Measurements from ENCODE around the gene ADISSP.
"Not testable (repeated sequence)": the region's sequence is repeated elsewhere in the genome, so short reads cannot be mapped to it uniquely, and the experiment has no call there.

Gene ADISSP

DNA sequence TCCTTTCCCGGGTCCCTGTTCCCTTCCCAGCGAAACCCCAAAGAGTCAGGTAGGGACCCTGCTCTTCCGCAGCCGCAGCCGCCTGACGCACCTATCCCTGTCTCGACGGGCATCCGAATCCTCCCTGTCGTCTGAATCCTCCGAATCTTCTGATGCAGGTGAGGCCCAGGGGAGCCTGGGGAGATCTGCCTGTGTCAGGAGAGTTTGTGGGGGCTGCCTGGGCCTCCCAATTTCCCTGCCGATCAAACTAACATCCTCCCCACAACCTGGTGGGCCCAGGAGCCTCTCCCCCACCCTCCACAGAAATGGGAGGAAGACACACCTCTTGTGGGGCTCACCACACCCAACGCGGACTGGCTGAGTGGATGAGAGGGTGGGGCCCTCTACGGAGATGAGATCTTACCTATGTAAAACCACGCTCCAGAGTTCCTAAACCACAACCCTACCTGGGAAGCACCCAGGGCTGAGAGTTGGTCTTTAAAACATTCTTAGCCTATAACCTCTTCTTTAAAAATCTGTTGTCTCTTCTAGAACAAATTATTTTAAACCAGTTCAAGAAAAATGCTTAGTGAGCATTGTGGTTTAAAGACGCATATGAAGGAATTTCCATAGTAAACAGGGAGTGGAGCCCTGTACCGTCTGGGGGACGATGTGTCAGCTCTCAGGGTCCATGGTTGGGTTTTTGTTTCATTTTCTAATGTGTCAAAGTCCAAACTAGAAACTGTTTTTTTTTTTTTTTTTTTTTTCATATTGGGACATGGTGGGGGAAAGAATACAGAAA is 30.2 kb upstream of the ADISSP start:
- no peak for DNase-seq (ENCODE audit: low read depth)

DNA sequence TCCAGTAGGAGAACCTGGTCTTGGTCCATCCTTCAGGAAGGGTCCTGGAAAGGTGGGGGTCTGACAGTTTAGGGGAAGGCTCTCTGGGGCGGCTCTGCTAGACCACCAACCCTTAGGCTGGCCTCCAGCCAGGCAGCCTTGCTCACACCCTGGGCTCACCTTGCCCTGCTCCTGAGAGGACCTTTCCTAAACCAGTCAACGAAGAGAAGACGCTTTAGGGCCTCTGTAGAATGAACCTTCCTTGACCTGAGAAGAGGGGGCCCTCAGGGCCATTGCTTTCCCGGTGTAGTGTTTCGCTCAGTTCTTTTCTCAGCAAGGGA is 29.6 kb upstream of the ADISSP start:
- no peak for DNase-seq (ENCODE audit: low read depth)

DNA sequence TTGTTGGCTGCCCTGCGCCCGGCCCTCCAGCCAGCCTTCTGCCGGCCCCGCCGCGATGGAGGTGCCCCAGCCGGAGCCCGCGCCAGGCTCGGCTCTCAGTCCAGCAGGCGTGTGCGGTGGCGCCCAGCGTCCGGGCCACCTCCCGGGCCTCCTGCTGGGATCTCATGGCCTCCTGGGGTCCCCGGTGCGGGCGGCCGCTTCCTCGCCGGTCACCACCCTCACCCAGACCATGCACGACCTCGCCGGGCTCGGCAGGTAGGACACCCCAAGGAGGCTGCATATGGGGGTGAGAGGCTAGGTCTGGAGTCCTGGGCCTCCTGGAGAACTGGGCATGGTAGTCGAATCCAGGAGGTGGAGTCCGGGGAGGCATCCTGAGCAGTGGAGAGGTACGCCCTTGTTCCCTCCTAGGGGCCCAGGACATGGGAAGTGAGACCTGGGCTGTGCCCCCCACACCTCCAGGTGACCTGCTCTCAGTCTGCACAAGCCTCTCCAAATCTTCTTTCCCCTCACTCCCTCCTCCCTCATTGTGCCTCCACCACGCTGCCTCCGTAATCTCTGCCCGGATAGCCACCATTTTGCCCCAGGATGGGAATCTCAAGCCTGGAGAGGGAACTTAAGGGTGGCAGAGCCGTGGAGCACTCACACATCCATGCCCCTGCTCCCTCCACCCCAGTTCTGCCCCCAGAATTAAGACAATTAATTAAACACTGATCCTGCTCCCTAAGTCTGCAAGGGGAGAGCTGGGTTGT is 29.1 kb upstream of the ADISSP start:
- no peak for DNase-seq (ENCODE audit: low read depth)

DNA sequence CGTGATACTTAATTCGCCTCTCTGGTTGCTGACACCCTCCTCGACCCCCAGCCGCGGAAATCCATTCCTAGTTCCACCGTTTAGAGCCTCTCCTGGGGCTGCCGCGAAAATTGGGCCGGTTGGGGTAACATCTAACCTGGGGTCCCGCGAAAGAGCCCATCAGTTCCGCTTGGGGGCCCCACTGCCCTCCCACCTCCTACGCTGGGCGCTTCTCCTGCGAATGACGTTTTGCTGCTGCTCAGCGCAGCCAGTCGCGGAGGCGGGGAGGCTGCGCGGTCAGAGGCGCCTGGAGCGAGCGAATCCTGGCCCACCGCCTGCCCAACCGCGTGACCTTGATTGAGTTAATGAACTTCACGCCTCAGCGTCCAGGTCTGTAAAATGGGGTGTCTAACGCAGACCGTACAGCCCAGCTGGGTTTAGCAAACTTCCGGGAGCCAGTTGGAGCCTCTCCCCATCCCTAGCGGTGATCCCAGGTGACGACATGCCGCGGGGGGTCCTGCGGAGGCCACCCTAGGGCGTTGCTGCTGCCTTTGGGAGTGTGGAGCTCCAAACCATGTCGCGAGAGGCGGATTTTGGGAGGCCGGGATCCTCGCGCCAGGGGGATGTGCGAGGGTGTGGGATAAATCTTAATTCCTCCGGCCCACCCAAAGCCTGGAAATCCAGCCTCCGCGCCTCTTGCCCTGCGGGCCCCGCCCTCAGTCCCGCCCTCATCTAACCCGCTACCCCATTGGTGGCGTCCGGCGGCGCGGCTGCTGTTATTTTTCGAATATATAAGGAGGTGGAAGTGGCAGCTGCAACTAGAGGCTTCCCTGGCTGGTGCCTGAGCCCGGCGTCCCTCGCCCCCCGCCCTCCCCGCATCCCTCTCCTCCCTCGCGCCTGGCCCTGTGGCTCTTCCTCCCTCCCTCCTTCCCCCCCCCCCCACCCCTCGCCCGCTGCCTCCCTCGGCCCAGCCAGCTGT is 28.2 kb upstream of the ADISSP start, which contains the start of gene CDC25B:
TSS of gene CDC25B (plus strand) at position 800 of the 958 bp plus-strand sequence. CDS start 222 bp downstream, outside the sequence.
- DNase-seq (ENCODE audit: low read depth) = peak; percentile 84

DNA sequence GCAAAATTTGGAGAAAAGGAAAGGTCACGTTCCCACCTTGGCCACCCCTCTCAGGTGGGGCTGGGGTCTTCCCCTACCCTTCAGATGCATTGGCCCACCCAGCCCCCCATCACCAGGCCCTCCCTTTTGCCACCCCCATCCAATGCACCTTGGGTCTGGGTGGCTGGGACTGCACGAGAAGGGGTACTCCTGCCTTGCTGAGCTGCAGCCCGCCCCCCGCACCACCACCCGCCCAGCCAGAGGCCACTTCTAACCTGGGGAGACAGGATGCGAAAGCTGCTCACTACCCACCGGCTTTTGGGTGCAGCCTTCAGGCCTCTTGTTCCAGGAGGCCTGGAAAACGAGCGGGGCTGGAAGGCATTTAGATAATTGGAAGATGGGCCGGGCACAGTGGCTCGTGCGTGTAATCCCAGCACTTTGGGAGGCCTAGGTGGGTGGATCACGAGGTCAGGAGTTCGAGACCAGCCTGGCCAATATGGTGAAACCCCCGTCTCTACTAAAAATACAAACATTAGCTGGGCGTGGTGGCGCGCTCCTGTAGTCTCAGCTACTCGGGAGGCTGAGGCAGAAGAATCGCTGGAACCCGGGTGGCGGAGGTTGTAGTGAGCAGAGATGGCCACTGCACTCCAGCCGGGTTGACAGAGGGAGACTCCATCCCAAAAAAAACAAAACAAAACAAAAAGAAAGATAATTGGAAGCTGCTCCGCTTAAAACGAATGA is 27.3 kb upstream of the ADISSP start:
- no peak for DNase-seq (ENCODE audit: low read depth)

DNA sequence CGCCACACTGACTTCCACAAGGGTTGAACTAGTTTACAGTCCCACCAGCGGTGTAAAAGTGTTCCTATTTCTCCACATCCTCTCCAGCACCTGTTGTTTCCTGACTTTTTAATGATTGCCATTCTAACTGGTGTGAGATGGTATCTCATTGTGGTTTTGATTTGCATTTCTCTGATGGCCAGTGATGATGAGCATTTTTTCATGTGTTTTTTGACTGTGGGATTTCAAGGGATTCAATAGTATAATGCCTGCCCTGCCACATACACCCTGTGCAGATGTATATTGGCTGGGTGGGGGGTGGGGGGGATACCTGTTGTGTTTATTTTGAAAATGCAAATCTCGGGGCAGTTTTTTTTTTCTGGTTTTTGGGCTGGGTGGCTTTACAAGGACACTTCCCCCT is 26.6 kb upstream of the ADISSP start:
- not testable (repeated sequence) for DNase-seq (ENCODE audit: low read depth)

DNA sequence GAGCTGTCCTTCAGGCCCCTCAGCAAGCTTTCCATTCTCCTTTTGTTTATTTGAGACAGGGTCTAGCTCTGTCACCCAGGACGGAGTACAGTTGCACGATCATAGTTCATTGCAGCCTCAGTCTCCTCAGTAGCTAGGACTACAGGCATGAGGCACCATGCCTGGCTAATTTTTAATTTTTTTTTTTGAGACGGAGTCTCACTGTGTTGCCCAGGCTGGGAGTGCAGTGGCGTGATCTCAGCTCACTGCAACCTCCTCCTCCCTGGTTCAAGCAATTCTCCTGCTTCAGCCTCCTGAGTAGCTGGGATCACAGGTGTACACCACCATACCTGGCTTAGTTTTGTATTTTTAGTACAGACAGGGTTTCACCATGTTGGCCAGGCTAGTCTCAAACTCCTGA is 21.6 kb upstream of the ADISSP start:
- not testable (repeated sequence) for DNase-seq (ENCODE audit: low read depth)

DNA sequence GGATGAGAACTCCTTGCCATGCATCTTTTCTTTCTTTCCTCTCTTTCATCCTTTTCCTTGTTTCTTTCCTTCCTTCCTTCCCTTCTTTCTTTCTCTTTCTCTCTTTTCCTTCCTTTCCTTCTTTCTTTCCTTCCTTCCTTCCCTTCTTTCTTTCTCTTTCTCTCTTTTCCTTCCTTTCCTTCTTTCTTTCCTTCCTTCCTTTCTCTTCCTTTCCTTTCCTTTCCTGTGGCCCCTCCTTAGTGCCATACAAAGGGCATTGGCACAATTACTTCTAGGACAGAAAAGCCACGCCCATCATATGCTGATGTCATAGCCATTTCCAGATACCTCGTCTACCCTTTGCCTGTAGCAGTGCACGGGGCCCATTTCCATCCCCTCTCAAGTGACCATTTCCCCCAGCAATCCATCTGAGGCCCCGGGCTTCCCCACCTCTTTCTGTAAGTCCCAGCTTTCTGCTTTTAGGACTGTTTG is 21.2 kb upstream of the ADISSP start:
- DNase-seq (ENCODE audit: low read depth) = no peak

DNA sequence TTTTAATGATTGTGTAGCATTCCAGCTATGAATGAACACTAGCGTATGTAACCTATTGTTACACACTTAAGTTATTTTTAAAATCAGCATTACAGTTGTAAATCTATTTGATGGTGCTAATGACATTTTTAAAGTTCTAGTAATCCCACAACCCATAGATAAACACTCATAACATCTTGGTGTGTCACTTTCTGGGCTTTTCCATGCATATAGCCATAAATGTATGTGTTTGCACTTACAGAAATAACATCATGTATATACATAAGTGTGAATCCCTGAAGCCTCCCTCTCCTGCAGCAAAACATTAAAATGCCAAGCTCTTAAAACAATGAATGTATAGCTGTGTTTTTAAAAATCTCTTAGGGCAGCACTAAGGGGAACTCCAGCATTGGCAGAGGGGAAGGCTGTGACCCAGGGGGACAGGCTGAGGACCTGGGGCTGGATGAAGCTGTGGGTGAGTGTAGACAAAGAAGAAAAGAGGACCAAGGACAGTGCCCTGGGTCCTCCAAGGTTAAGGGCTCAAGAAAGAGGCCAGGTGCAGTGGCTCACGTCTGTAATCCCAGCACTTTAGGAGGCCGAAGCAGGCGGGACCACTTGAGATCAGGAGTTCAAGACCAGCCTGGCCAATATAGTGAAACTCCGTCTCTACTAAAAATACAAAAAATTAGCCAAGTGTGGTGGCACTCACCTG is 19.9 kb upstream of the ADISSP start:
- no peak for DNase-seq (ENCODE audit: low read depth)

DNA sequence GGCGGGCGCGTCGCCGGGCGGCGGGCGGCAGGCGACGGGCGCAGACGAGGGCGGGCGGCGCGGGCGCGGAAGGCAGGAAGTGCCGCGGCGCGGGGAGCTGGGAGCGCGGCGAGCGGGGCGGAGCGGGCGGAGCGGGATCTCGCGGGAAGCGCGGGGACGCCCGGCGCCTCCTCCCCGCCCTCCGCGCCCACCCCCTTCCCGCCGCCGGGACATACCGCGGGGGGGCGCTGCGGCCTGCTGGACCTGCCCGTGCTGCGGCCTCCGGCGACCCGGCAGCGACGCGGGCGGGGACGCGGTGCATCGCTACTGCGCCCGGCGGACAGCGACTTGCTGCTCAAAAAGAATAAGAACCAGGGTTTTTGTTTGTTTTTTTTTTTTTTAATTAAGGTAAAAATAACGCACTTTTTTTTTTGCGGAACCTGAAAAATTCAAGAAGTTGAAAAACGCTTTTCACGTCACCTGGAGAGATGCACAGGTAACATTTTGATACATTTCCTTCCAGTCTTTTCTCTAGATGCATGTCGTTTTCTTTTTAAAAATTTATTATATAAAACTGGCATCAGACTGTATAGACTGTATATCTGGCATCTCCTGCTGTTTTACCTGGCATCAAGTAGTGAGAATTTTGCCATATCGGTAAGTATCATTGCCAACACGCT is 19.2 kb upstream of the ADISSP start, which contains the start of gene CENPB:
TSS of gene CENPB (minus strand) at position 76 of the 659 bp plus-strand sequence. CDS start 257 bp downstream, outside the sequence.
- DNase-seq (ENCODE audit: low read depth) = peak; percentile 88

DNA sequence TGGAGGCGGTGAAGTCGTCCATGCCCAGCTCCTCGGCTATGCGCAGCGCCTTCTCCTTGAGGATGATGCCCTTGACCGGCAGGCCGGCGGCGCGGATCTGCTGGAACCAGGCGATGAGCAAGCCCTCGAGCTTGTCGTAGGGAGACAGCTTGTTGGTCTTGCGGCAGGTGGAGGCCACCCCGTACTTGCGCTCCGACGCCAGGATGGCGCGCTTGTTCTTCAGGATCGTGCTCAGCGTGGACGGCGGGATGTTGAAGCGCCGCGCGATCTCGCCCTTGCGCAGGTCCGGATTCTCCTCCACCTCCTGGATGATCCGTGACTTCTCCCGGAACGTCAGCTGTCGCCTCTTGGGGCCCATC is 18.6 kb upstream of the ADISSP start:
- no peak for DNase-seq (ENCODE audit: low read depth)

DNA sequence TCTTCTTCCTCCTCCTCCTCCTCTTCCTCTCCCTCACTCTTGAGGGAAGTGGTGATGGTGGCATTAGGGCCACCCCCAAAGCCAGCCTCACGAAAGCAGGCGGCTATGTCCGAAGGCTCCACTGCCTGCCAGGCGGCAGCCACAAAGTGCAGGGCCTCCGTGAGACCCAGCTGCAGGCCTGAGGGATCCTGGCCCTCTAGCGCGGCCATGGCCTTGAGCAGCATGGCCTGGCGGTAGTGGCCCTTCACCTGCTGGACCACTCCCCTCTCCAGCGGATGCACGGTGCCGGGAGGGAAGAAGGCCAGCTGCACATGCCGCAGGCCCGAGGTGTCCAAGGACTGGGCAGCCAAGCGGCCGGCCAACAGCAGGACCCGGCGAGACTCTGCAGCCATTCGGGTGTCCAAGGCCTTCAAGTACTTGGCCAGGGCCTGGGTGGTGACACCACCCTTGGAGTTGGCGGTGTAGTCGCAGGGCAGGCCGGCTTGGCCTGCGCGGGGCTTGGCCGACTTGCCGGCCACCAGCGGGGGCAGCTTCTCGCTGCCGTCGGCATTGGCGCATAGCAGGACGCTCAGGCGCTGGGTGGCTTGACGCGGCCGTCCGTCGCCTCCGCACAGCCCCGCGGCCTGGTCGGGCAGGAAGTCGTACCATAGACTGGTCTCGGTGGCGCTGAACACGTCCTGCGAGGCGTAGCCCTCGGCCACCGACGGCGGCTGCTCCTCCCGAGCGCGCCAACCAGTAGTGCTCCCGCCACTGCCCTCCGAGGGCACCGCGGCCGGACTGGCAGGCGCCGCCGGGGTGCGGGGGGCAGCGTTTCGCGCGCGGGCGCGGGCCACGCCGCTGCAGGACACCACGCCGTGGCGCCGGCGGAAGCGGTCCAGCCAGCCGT is 17.9 kb upstream of the ADISSP start:
- DNase-seq (ENCODE audit: low read depth) = no peak

DNA sequence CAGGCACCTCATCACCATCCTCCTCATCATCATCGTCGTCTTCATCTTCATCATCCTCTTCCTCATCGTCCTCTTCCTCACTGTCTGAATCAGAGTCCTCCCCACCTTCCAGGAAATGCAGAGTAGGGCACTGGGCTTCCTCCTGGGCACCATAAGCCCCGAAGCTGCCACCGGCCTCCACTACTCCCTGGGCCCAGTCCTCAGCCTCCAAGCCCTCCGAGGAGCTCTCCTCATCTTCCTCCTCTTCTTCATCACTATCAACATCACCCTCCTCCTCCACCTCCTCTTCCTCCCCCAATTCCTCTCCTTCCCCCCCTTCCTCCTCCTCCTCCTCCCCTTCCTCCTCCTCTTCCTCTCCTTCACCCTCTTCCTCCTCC is 17.3 kb upstream of the ADISSP start:
- DNase-seq (ENCODE audit: low read depth) = no peak

DNA sequence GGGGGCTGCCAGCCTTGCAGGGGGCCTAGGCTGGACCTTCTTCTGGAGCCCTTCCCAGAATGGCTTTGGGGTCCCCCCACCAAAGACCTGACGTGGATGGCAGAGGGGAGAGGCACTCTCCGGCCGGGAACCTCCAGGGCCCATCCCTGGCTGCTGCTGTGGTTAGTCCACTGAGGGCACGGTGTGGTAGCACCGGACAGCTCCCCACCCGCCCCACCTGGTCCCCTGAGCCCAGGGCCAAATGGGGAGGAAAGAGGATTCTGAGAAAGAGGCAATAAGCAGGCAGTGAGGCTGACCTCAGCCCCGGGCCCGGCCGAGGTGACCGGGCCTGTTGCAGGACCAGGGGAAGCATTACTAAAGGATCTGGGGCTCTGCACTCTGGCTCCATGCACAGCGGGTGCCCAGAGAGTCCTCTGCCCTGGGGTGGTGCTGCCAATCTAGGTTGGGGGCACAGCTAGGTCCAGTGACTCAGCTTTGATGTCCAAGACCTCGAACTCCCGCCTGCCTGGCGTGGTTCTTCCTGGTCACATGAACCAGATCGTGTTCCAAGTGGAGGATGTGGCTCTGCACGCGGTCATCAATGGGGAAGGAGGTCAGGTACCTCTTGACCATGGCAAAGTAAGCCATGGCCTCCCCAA is 16.8 kb upstream of the ADISSP start:
- no peak for DNase-seq (ENCODE audit: low read depth)

DNA sequence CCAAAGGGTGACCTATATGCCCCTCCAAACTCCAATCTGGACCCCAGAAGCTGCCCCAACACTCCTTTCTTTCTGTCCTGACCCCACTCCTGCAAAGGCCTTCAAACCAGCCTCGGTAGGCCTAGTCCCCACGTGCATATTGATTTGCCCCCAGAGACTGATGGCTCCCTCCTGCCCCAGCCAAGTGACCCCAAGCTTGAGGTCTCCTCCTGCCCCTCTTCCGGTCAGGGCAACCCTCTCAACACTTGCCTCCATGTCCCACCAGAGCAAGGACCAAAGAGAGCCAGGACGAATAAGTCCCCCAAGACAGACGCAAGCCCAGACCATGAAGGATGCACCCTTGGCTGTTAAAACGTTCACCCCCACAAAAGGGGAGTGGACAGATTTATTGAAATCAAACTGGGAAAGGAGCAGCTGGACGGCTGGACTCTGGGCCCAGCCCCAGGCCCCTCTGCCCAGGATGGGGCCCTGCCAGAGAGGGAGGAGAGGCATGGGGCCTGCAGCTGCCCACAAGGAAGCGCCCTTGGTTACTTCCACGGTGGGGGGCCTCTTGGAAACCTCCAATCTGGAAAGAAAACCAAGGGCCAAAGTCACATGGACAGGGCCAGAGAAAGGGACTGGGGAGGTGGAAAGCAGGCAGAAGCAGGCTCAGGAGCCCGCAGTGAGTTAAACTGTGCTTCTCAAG is 16.1 kb upstream of the ADISSP start:
- no peak for DNase-seq (ENCODE audit: low read depth)

DNA sequence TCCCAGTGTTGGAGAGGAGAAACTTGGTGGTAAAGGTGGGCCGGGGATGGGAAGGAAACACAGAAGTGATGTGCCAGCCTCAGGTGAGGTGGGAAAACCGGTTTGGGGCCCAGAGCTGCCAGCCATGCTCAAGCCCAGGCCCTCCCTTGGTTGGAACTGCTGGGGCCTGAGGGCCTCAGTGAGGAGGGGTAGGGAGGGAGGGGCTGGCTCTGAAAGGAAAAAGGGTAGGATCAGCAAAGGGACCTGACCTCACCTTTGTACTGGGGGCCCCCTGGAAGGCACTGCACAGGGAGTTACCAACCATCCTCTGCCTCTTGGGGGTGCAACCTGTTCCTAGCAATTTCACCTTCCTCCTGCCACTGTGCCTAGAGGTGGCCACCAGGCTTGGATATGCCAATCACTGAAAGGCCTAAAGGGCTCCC is 15.5 kb upstream of the ADISSP start:
- DNase-seq (ENCODE audit: low read depth) = no peak

DNA sequence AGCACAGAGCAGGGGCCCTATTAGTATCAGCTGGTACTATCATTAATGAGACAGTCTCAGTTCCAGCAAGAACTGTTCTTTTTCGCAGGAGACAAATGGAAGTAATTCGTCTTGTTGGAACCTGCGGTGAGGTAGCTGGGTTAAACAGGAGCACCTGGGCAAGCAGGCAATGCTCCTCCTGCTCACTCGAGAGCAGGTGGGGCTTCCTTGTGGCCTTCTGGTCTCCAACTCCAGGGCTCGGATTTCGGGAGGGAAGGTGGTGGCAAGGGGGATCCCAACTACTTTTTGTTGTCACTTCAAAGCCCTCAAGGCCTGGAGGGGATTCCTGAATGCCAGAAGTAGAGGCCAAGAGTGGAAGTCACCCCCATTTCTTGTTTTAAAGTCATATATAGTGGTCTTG is 15.0 kb upstream of the ADISSP start:
- no peak for DNase-seq (ENCODE audit: low read depth)

All from stimulated activated CD8-positive, alpha-beta memory T cell treated with anti-CD3 and anti-CD28 coated beads, Interleukin-4, amount 100 ng/mL, for 24 hours (primary cell).